Upper lobe of left lung (tissue), 4 donors: ENCODE measurements around the gene RHAG.

Experiments used
- CTCF ChIP-seq, 6 experiments: fragments of 450-650 bp in 4 of 6; fragments of 200-600 bp in 2 of 6; sonication (generic) in 2 of 6; IDR thresholded peaks; one replicate each; pipeline ENCODE4 v1.5.1; 2016 to 2019; ENCODE audit warnings: antibody characterized with exemption in 6 of 6
- EP300 ChIP-seq, 4 donors: sonication (generic); formaldehyde crosslinking; IDR thresholded peaks; one replicate each; pipeline ENCODE4 v1.5.1; 2017; ENCODE audit warnings: antibody characterized with exemption in 4 of 4, control low read depth in 2 of 4
- POLR2A ChIP-seq, 4 donors: fragments of 450-650 bp; IDR thresholded peaks; one replicate each; pipeline ENCODE4 v1.5.1; 2016 to 2017; ENCODE audit warnings: antibody characterized with exemption in 4 of 4, mild to moderate bottlenecking in 2 of 4
- POLR2AphosphoS5 ChIP-seq, 2 donors: sonication (generic); formaldehyde crosslinking; IDR thresholded peaks; one replicate each; pipeline ENCODE4 v1.5.1; 2017; ENCODE audit warnings: antibody characterized with exemption in 2 of 2

GRCh38 chr6:49646942-49647341, 10.3 kb upstream of the RHAG start:
- TF ChIP-seq CTCF (IDR thresholded peaks at IDR 0.05) (no peak), EP300 (IDR thresholded peaks at IDR 0.05) (no peak), POLR2A (IDR thresholded peaks at IDR 0.05) (no peak), POLR2AphosphoS5 (IDR thresholded peaks at IDR 0.05) (no peak)
